ENCODE results near the gene HSPB1. TPM values are rescaled to one million over a fixed set of nuclear protein-coding genes. Genes with fewer than 3 reads are reported as not detected.
"Not testable (repeated sequence)": the region's sequence is repeated elsewhere in the genome, so short reads cannot be mapped to it uniquely, and the experiment has no call there.

HSPB1 gene
- total RNA-seq, 1 donor: 77.7 TPM

GRCh38 chr7:76286842-76287403, 15.6 kb upstream of the HSPB1 start:
- DNase-seq (ENCODE audit: low read depth): no peak
- TF ChIP-seq CTCF (IDR thresholded peaks at IDR 0.05; ENCODE audit: insufficient read depth, low read depth, low read length): no peak
- H3K4me3 ChIP-seq (ENCODE audit: low read depth, low read length): no peak overlapping the region

- H3K4me3 ChIP-seq (ENCODE audit: low read depth, low read length); DNase-seq (ENCODE audit: low read depth): not testable (repeated sequence)
Measured at GRCh38 chr7:76290847-76291350, 11.6 kb upstream of the HSPB1 start.

- peak; percentile 99 for DNase-seq (ENCODE audit: low read depth)
- peak; percentile 92 for TF ChIP-seq CTCF (IDR thresholded peaks at IDR 0.05; ENCODE audit: insufficient read depth, low read depth, low read length)
- peak overlapping the region; percentile 32 for H3K4me3 ChIP-seq (ENCODE audit: low read depth, low read length)
Measured at GRCh38 chr7:76291351-76292212, 10.9 kb upstream of the HSPB1 start.

GRCh38 chr7:76292213-76292573, 10.3 kb upstream of the HSPB1 start:
- H3K4me3 ChIP-seq (ENCODE audit: low read depth, low read length): peak overlapping the region; percentile 32
- TF ChIP-seq CTCF (IDR thresholded peaks at IDR 0.05; ENCODE audit: insufficient read depth, low read depth, low read length): no peak
- DNase-seq (ENCODE audit: low read depth): peak; percentile 44

GRCh38 chr7:76292911-76293310, 9.6 kb upstream of the HSPB1 start:
- DNase-seq (ENCODE audit: low read depth); H3K4me3 ChIP-seq (ENCODE audit: low read depth, low read length): not testable (repeated sequence)

GRCh38 chr7:76293407-76293901, 9.0 kb upstream of the HSPB1 start:
- no peak for DNase-seq (ENCODE audit: low read depth)
- no peak for TF ChIP-seq CTCF (IDR thresholded peaks at IDR 0.05; ENCODE audit: insufficient read depth, low read depth, low read length)
- H3K4me3 ChIP-seq (ENCODE audit: low read depth, low read length): no peak overlapping the region

- no peak for TF ChIP-seq CTCF (IDR thresholded peaks at IDR 0.05; ENCODE audit: insufficient read depth, low read depth, low read length)
- peak; percentile 96 for DNase-seq (ENCODE audit: low read depth)
- H3K4me3 ChIP-seq (ENCODE audit: low read depth, low read length): peak overlapping the region; percentile 39
Measured at GRCh38 chr7:76294344-76295024, 8.0 kb upstream of the HSPB1 start.

Measured in fibroblast of villous mesenchyme (primary cell).